HG03342 (cell line): ENCODE data around the gene KCTD17.

Experiments
- ATAC-seq: cut with Tn5 transposase; IDR thresholded peaks from one replicate; pipeline ENCODE4 v1.9.1; 2021; ENCODE audit warnings: mild to moderate bottlenecking, moderate library complexity; ENCODE audit not compliant: unreplicated experiment

Gene KCTD17, protein sequence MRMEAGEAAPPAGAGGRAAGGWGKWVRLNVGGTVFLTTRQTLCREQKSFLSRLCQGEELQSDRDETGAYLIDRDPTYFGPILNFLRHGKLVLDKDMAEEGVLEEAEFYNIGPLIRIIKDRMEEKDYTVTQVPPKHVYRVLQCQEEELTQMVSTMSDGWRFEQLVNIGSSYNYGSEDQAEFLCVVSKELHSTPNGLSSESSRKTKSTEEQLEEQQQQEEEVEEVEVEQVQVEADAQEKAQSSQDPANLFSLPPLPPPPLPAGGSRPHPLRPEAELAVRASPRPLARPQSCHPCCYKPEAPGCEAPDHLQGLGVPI

DNA sequence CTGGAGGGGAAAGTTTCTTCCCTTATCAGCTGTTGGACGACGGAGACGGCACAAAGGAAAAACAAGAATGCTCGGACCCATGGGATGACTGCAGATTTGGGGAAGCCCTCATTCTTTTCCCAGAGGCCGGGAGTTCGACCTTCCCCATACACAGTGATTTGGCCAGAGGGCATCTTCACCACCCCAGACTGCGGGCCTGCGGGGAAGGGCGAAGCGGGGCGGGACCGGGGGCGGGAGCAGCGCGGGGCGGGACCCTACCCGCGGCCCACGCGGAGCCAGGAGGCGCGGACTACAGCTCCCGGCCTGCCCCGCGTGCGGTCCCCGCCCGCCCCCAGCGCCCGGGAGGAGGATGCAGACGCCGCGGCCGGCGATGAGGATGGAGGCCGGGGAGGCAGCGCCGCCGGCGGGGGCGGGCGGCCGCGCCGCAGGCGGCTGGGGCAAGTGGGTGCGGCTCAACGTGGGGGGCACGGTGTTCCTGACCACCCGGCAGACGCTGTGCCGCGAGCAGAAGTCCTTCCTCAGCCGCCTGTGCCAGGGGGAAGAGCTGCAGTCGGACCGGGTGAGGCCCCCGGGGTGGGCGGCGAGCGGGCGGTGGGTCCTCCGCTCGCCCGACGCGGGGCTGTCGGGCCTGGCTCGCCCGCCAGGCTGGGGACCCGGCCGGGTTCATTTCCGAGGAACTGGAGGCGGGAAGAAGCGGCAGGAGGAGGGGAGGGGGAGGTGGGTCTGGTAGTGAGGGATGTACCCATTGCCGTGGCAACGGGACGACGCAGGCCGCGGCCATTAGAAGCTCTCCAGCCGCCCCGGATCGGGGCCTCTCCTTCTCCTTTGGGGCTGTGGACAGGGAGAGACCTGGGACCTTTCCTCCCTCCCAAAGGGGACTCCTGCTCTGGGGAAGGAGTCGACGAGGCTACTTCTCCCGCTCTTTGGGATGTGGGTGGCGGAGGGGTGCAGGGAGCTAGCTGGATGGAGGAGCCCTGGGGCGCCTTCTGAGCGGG is at the start of gene KCTD17:
Gene KCTD17 (plus strand): TSS at position 352 of the 995 bp plus-strand sequence. CDS start 19 bp downstream, at position 371.
- ATAC-seq: peak; percentile 80

DNA sequence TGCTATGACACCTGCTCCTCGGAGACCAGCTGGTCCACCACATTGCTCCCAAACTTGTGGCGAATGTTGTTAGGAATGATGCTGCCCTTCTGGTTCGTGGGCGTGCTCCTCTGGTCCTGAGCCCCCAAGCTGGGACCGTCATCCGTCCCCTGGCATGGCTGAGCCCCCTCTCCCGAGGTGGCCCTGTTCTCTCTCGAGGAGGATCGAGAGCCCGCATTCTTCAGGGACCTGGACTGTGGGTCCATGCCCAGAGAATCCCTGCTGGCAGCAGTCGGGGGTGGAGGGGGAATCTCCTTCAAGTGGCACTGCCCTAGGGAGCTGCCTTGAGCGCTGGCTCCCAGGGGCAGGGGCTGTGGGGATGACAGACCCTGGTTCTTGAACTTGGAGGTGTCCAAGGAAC is 49.7 kb upstream of the KCTD17 start:
- no peak for ATAC-seq

- no peak for ATAC-seq
Measured at GRCh38 chr22:37002633-37003032, 48.9 kb upstream of the KCTD17 start.

DNA sequence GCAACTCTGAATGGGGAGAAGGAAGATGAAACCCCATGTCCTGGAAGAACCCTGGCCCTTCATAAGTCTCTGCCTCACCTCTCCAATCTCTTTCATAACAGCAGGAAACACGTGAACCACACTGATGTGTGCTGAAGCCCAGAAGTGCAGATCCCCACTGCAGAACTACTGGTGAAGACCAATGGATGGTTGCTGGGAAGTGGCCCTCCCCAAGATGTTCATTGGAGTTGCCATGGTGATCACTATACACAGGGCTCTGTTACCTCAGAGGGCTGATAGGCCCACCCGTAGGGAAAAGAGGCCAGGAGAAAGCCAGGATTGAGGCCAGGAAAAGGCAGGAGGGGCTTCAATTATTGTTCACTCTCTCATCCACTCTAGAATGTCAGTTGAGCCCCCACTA is 43.9 kb upstream of the KCTD17 start:
- no peak for ATAC-seq

DNA sequence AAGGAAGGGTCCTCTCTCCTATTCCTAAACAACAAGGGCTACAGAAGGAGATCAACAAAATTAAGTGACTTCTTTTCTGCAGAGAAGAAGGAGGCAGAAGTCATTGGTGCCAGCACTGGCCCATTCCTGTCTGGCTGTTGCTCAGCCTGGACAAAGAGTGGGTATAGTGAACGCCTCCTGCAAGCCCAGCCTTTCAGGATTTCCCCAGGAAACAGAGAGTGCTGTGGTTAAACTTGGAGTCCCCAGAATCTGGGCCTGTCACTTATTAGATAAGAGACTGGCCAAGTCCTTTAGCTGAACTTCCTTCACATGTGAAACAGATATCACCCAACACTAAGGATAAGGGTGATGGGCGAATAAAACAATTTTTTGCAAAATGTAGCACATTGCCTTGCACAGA is 43.2 kb upstream of the KCTD17 start:
- ATAC-seq: no peak

GRCh38 chr22:37009490-37009889 is 42.1 kb upstream of the KCTD17 start:
- ATAC-seq: no peak

GRCh38 chr22:37010174-37010573 is 41.4 kb upstream of the KCTD17 start:
- no peak for ATAC-seq

DNA sequence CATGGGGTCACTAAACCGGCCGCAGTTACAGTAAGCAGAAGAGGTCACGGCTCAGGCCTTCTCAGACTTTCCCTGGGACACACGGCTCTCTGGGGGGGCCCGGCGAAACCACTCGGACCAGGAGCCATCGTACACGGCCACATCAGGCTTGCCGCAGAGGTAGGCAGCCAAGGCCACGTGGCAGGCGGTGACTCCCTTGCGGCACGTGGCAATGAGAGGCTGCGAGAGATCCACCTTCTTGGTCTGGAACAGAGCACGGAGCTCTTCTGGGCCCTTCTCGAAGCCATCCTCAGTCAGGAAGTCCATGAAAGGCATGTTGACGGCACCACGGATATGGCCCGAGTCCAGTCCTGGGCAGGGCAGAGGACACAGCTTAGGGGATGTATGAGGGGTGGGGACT is 40.6 kb upstream of the KCTD17 start:
- ATAC-seq: no peak

- ATAC-seq: no peak
Measured at GRCh38 chr22:37011472-37011871, 40.1 kb upstream of the KCTD17 start.

GRCh38 chr22:37012262-37012904 is 39.2 kb upstream of the KCTD17 start:
- ATAC-seq: no peak

DNA sequence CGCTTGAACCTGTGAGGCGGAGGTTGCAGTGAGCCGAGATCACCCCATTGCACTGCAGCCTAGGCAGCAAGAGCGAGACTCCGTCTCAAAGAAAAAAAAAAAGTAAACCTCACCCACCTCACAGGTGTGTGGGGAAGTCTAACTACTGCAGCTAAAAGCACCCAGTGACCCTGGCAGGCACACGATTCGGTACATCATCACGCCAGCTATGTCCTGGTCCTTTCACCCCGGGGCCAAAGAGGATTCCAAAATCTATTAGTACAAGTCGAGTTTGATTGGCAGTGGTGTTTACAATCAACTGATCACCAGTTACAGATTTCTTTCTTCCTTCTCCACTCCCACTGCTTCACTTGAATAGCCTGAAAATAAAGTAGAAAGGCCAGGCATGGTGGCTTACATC is 38.6 kb upstream of the KCTD17 start:
- no peak for ATAC-seq

- no peak for ATAC-seq
Measured at GRCh38 chr22:37014415-37014806, 37.1 kb upstream of the KCTD17 start.

GRCh38 chr22:37014835-37015586 is 36.5 kb upstream of the KCTD17 start:
- ATAC-seq: no peak

DNA sequence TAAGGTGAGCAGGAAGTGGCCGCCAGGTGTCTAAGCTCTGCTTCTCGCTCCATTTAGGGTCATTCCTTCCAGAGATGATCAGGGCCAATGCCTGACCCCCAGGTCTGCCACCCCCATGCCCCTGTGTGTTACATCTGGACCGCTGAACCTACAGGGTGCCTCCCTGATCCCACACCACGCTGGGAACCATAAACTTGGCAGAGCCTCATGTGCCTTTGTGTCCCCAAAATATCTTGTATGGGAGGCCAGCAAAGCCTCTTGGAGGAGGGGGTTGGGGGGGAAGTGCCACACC is 36.0 kb upstream of the KCTD17 start:
- ATAC-seq: no peak

DNA sequence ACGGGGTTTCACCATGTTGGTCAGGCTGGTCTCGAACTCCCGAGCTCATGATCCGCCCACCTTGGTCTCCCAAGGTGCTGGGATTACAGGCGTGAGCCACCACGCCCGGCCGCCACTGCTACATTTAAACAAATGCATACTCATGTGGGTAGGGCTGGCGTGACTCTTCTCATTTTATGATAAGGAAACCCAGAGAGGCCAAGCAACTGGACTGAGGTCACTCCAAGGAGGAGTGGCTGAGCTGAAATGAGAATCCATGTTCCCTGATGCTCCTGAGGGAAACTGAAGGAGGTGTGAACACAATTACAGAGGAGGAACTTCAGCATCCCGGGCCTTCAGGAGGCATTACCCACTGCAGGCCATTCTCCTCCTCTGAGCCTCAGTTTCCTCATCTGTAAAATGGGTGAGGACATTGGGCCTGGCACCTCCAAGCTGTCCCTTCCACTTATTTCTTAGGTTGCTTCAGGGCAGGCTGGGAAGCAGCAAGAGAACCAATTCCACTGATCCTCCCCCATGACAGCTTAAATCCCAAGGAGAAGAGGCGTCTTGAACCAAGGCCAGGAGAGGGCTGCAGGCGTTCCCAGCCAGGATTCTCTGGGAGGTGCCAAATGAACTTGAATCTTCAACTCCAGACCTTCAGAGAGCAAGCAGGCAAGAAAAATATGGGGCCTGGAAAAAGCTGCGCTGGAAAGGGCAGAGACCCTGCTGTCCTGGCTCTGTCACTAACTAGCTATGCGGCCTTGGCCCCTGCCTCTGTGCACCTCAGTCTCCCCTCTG is 35.2 kb upstream of the KCTD17 start:
- ATAC-seq: no peak

GRCh38 chr22:37017356-37017755 is 34.2 kb upstream of the KCTD17 start:
- ATAC-seq: no peak

GRCh38 chr22:37018086-37018814 is 33.3 kb upstream of the KCTD17 start:
- ATAC-seq: no peak

DNA sequence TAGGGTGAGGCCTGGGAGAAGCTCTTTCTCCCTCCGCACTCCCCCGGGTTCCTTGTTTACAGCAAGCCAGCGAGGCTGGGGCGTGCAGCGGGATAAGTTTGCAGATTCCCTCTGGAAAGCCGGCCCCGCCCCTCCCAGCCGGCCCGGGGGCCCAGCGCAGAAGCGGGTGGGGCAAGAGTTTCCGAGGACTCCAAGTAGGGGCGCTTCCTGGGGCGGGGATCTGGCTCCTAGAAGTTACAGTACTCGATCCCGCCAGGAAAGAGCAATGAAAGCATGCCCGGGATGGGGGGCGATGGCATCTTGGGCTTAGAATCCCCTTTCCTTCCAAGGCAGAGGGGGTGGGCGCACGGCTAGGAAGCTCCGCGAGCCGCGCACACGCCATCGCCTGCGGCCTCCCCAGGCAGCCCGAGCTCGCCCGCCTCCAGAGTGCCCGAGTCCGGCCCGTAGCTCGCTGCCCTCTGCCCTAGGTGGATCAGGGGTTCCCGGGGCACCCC is 32.7 kb upstream of the KCTD17 start:
- peak; percentile 31 for ATAC-seq
